ENCODE results near the gene MAN1C1. TPM values are rescaled to one million over a fixed set of nuclear protein-coding genes. Genes with fewer than 3 reads are reported as not detected.

The MAN1C1 gene
- total and polyA plus RNA-seq, 2 donors (not counting 1 experiment from before 2014, with no cell fraction given): 17.7 to 51.4 TPM

DNA sequence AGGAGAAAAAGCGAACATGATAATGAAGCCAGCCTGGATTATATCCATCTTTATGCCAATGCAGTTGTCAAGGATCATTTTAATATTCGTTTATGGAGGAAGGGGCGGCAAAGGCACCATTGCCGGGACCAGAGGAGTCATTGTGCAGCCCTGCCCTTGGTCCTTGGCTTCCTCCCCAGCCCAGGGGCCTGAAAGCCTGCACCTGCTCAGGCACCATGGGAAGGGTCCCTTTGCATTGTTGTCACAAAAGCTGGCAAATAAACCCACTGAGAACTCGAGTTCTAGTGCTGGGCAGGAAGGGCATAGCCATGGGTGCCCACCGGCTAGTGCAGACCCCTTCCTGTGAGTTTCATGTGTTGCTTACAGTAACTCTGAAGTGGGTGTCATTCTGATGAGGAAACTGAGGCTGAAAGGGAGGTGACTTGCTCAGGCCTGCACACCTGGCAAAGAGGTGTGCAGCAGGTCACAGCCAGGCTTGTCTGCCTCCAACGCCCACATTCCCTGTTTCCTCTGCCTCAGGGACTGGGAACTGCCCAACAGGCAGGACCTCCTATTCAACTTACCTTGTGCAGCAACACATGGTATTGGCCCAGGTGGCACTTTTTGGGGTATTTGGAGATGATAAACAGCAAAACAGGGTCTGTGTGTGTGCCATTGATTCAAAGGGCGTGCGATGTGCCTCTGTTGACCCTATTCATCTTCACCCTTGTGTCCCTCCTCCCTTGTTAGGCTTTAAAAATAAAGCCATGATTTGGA is 84.6 kb downstream of the MAN1C1 start:
- no peak overlapping the region for H3K9ac ChIP-seq (ENCODE audit: insufficient read depth, low read length)
- H3K27me3 ChIP-seq (ENCODE audit: control insufficient read depth, insufficient read depth, low read length): no peaks in the 10 kb centered on the region
- H4K20me1 ChIP-seq (ENCODE audit: control insufficient read depth, extremely low read depth, insufficient read depth, low read length): no peaks in the 10 kb centered on the region
- H3K9me3 ChIP-seq (ENCODE audit: control insufficient read depth, insufficient read depth, low read depth, low read length): no peaks in the 10 kb centered on the region
- DNase-seq (ENCODE audit: low read depth in 2 of 2): no peak
- no peaks in the 10 kb centered on the region for H3K36me3 ChIP-seq (ENCODE audit: control insufficient read depth, insufficient read depth, low read length)
- H3K79me2 ChIP-seq (ENCODE audit: control insufficient read depth, insufficient read depth, low read length): no peaks in the 10 kb centered on the region
- TF ChIP-seq CTCF (conservative IDR thresholded peaks at IDR 0.05 in 1 of 2, IDR thresholded peaks at IDR 0.05 in 1 of 2; ENCODE audit: low read depth in 1 of 2, low read length in 2 of 2) (no peak), EZH2 (IDR thresholded peaks at IDR 0.05; ENCODE audit: low read length, missing control alignments) (no peak)
- H3K27ac ChIP-seq (ENCODE audit: insufficient read depth, low read length): no peak overlapping the region
- H2AFZ ChIP-seq (ENCODE audit: low read length): no peak overlapping the region
- peaks cover 18% of the 10 kb centered on the region for H3K4me1 ChIP-seq (ENCODE audit: control insufficient read depth, extremely low read depth, insufficient read depth, low read length)
- no peak overlapping the region for H3K4me3 ChIP-seq (replicated peaks in 1 of 4; ENCODE audit: control extremely low read depth in 1 of 4, insufficient read depth in 1 of 4, low read depth in 3 of 4, low read length in 4 of 4)
- H3K4me2 ChIP-seq (ENCODE audit: extremely low read depth, insufficient read depth, low read length): no peak overlapping the region

- Histone ChIP-seq H2AFZ (ENCODE audit: low read length) (no peak overlapping the region), H3K9ac (ENCODE audit: insufficient read depth, low read length) (no peak overlapping the region), H4K20me1 (ENCODE audit: control insufficient read depth, extremely low read depth, insufficient read depth, low read length) (no peaks in the 10 kb centered on the region), H3K27me3 (ENCODE audit: control insufficient read depth, insufficient read depth, low read length) (no peaks in the 10 kb centered on the region), H3K4me1 (ENCODE audit: control insufficient read depth, extremely low read depth, insufficient read depth, low read length) (peaks cover 21% of the 10 kb centered on the region), H3K4me2 (ENCODE audit: extremely low read depth, insufficient read depth, low read length) (no peak overlapping the region), H3K27ac (ENCODE audit: insufficient read depth, low read length) (no peak overlapping the region), H3K4me3 (replicated peaks in 1 of 4; ENCODE audit: control extremely low read depth in 1 of 4, insufficient read depth in 1 of 4, low read depth in 3 of 4, low read length in 4 of 4) (no peak overlapping the region), H3K36me3 (ENCODE audit: control insufficient read depth, insufficient read depth, low read length) (no peaks in the 10 kb centered on the region), H3K79me2 (ENCODE audit: control insufficient read depth, insufficient read depth, low read length) (no peaks in the 10 kb centered on the region), H3K9me3 (ENCODE audit: control insufficient read depth, insufficient read depth, low read depth, low read length) (no peaks in the 10 kb centered on the region)
- DNase-seq (ENCODE audit: low read depth in 2 of 2): peak in 1 of 2 donors; percentile 47
- no peak for TF ChIP-seq EZH2 (IDR thresholded peaks at IDR 0.05; ENCODE audit: low read length, missing control alignments)
- TF ChIP-seq CTCF (conservative IDR thresholded peaks at IDR 0.05 in 1 of 2, IDR thresholded peaks at IDR 0.05 in 1 of 2; ENCODE audit: low read depth in 1 of 2, low read length in 2 of 2): no peak
Observed at GRCh38 chr1:25702101-25702775, 85.6 kb downstream of the MAN1C1 start.

- Histone ChIP-seq H3K27me3 (ENCODE audit: control insufficient read depth, insufficient read depth, low read length) (no peaks in the 10 kb centered on the region), H3K4me3 (replicated peaks in 1 of 4; ENCODE audit: control extremely low read depth in 1 of 4, insufficient read depth in 1 of 4, low read depth in 3 of 4, low read length in 4 of 4) (no peak overlapping the region), H3K36me3 (ENCODE audit: control insufficient read depth, insufficient read depth, low read length) (no peaks in the 10 kb centered on the region), H3K9ac (ENCODE audit: insufficient read depth, low read length) (no peak overlapping the region), H3K79me2 (ENCODE audit: control insufficient read depth, insufficient read depth, low read length) (no peaks in the 10 kb centered on the region), H3K4me2 (ENCODE audit: extremely low read depth, insufficient read depth, low read length) (no peak overlapping the region), H3K27ac (ENCODE audit: insufficient read depth, low read length) (no peak overlapping the region), H4K20me1 (ENCODE audit: control insufficient read depth, extremely low read depth, insufficient read depth, low read length) (no peaks in the 10 kb centered on the region), H2AFZ (ENCODE audit: low read length) (no peak overlapping the region), H3K9me3 (ENCODE audit: control insufficient read depth, insufficient read depth, low read depth, low read length) (no peaks in the 10 kb centered on the region), H3K4me1 (ENCODE audit: control insufficient read depth, extremely low read depth, insufficient read depth, low read length) (peaks cover 27% of the 10 kb centered on the region)
- DNase-seq (ENCODE audit: low read depth in 2 of 2): no peak
- TF ChIP-seq EZH2 (IDR thresholded peaks at IDR 0.05; ENCODE audit: low read length, missing control alignments) (no peak), CTCF (conservative IDR thresholded peaks at IDR 0.05 in 1 of 2, IDR thresholded peaks at IDR 0.05 in 1 of 2; ENCODE audit: low read depth in 1 of 2, low read length in 2 of 2) (no peak)
Observed at GRCh38 chr1:25703041-25703440, 86.5 kb downstream of the MAN1C1 start.

Data from fibroblast of lung (primary cell).